ENCODE results near the gene APLP1. TPM values are rescaled to one million over a fixed set of nuclear protein-coding genes. Genes with fewer than 3 reads are reported as not detected.
"Not testable (repeated sequence)": the region's sequence is repeated elsewhere in the genome, so short reads cannot be mapped to it uniquely, and the experiment has no call there.

Gene APLP1
- total RNA-seq, 1 donor from 2014 or later: 11.5 TPM

GRCh38 chr19:35888398-35888797, 20.0 kb downstream of the APLP1 start:
- DNase-seq (ENCODE audit: low spot score): no peak
- TF ChIP-seq, protein P1, sequence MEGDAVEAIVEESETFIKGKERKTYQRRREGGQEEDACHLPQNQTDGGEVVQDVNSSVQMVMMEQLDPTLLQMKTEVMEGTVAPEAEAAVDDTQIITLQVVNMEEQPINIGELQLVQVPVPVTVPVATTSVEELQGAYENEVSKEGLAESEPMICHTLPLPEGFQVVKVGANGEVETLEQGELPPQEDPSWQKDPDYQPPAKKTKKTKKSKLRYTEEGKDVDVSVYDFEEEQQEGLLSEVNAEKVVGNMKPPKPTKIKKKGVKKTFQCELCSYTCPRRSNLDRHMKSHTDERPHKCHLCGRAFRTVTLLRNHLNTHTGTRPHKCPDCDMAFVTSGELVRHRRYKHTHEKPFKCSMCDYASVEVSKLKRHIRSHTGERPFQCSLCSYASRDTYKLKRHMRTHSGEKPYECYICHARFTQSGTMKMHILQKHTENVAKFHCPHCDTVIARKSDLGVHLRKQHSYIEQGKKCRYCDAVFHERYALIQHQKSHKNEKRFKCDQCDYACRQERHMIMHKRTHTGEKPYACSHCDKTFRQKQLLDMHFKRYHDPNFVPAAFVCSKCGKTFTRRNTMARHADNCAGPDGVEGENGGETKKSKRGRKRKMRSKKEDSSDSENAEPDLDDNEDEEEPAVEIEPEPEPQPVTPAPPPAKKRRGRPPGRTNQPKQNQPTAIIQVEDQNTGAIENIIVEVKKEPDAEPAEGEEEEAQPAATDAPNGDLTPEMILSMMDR (IDR thresholded peaks at IDR 0.05; ENCODE audit: unreplicated experiment): no peak
- no peaks in the 10 kb centered on the region for H3K27me3 Mint-ChIP-seq (ENCODE audit: unreplicated experiment)

DNA sequence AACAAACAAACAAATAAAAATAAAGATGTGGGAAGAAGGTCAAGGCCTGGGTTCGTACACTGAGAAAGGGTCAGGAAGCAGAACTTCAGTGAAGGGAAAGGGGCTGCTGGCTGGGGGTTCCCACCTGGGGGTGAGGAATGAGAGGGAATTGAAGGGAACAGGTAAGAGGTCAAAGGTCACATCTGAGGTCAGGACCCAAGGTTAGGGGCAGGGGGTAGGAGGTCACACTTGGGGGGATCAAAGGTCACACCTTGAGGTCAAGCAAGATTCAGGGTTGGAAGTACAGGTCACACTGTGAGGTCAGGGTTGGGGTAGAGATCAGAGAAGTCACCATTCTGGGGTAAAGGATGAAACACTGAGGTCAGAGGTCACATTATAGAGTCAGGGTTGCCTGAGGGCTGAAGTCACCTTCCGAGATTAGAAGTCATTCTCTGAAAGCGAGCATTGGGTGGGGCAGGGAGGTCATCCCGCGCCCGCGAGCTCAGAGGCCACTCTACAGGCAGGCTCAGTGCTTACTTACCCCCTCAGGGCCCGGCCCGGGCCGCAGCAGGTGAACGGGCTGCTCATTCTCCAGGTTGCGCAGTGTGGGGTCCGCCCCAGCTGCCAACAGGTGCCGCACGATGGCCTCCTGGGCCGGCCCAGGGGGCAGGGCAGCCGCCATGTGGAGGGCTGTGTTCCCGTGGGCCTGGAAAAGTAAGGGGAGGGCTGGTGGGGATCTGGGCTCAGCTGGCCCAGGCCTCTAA, 21.2 kb downstream of the APLP1 start:
- peak overlapping the region; percentile 82 for H3K4me3 Mint-ChIP-seq (ENCODE audit: unreplicated experiment)
- no peaks in the 10 kb centered on the region for H3K4me1 Mint-ChIP-seq (ENCODE audit: unreplicated experiment)
- no peak overlapping the region for H3K27ac Mint-ChIP-seq (ENCODE audit: unreplicated experiment)
- no peak for DNase-seq (ENCODE audit: low spot score)
- H3K36me3 Mint-ChIP-seq (ENCODE audit: low read depth, unreplicated experiment): peaks cover 30% of the 10 kb centered on the region
- no peaks in the 10 kb centered on the region for H3K27me3 Mint-ChIP-seq (ENCODE audit: unreplicated experiment)
- TF ChIP-seq, protein P1 (IDR thresholded peaks at IDR 0.05; ENCODE audit: unreplicated experiment): no peak
- H3K9me3 Mint-ChIP-seq (ENCODE audit: unreplicated experiment): no peaks in the 10 kb centered on the region

More at GRCh38 chr19:35888398-35888797, 20.0 kb downstream of the APLP1 start:
- Mint-ChIP-seq H3K9me3 (ENCODE audit: unreplicated experiment) (no peaks in the 10 kb centered on the region), H3K4me1 (ENCODE audit: unreplicated experiment) (no peaks in the 10 kb centered on the region), H3K27ac (ENCODE audit: unreplicated experiment) (peak overlapping the region; percentile 27), H3K4me3 (ENCODE audit: unreplicated experiment) (peak overlapping the region; percentile 58), H3K36me3 (ENCODE audit: low read depth, unreplicated experiment) (peaks cover 30% of the 10 kb centered on the region)

DNA sequence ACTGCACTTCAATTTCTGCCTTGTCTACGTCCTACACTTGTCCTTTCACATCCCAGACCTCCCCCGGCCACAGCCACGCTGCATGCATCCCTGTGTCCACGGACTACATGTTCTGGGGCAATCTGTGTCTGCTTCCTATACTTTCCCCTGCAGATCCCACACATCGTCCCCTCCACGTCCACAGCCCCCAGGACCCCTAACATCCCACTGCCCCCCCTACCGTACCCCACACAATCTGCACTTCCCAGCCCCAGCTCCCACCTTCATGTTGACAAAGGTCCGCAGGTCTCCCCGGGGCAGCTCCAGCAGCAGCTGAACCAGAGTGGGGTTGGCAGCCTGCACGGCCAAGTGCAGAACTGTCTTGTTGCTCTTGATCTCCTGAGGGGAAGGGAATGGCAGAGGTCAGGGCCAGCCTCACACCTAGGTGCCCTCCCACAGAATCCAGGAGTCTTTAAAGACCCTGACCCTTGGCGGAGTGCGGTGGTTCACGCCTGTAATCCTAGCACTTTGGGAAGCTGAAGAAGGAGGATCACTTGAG, 21.8 kb downstream of the APLP1 start:
- no peak overlapping the region for H3K27ac Mint-ChIP-seq (ENCODE audit: unreplicated experiment)
- peaks cover 30% of the 10 kb centered on the region for H3K36me3 Mint-ChIP-seq (ENCODE audit: low read depth, unreplicated experiment)
- TF ChIP-seq, protein P1 (IDR thresholded peaks at IDR 0.05; ENCODE audit: unreplicated experiment): no peak
- peak overlapping the region; percentile 62 for H3K4me3 Mint-ChIP-seq (ENCODE audit: unreplicated experiment)
- H3K27me3 Mint-ChIP-seq (ENCODE audit: unreplicated experiment): no peaks in the 10 kb centered on the region
- no peak for DNase-seq (ENCODE audit: low spot score)
- H3K9me3 Mint-ChIP-seq (ENCODE audit: unreplicated experiment): no peaks in the 10 kb centered on the region
- no peaks in the 10 kb centered on the region for H3K4me1 Mint-ChIP-seq (ENCODE audit: unreplicated experiment)

DNA sequence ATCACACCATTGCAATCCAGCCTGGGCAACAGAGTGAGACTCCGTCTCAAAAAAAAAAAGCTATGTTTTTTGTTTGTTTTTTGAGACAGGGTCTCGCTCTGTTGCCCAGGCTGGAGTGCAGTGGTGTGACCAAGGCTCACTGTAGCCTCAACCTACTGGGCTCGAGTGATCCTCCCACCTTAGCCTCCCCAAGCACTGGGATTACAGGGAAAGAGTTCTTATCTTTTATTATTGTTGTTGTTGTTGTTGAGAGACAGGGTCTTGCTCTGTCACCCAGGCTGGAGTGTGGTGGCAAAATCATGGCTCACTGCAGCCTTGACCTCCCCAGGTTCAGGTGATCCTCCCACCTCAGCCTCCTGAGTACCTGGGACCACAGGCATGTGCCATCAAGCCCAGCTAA, 23.4 kb downstream of the APLP1 start:
- not testable (repeated sequence) for H3K4me3 Mint-ChIP-seq (ENCODE audit: unreplicated experiment); DNase-seq (ENCODE audit: low spot score); H3K27ac Mint-ChIP-seq (ENCODE audit: unreplicated experiment); H3K27me3 Mint-ChIP-seq (ENCODE audit: unreplicated experiment); H3K9me3 Mint-ChIP-seq (ENCODE audit: unreplicated experiment); H3K4me1 Mint-ChIP-seq (ENCODE audit: unreplicated experiment)
- peaks cover 34% of the 10 kb centered on the region for H3K36me3 Mint-ChIP-seq (ENCODE audit: low read depth, unreplicated experiment)

- Mint-ChIP-seq H3K4me3 (ENCODE audit: unreplicated experiment) (no peak overlapping the region), H3K9me3 (ENCODE audit: unreplicated experiment) (no peaks in the 10 kb centered on the region), H3K27ac (ENCODE audit: unreplicated experiment) (no peak overlapping the region), H3K36me3 (ENCODE audit: low read depth, unreplicated experiment) (peaks cover 18% of the 10 kb centered on the region), H3K27me3 (ENCODE audit: unreplicated experiment) (peaks cover 2% of the 10 kb centered on the region), H3K4me1 (ENCODE audit: unreplicated experiment) (no peaks in the 10 kb centered on the region)
- TF ChIP-seq, protein P1 (IDR thresholded peaks at IDR 0.05; ENCODE audit: unreplicated experiment): no peak
- no peak for DNase-seq (ENCODE audit: low spot score)
Observed at GRCh38 chr19:35894342-35894741, 26.0 kb downstream of the APLP1 start.

Measured in endothelial cell (in vitro differentiated cells).